Muscle of back (tissue), 13 donors: ENCODE measurements around the gene WDR46. TPM values are rescaled to one million over a fixed set of nuclear protein-coding genes. Genes with fewer than 3 reads are reported as not detected.

ENCODE experiments used
- DNase-seq, 3 donors: peaks; one replicate each; pipeline versions ENCODE4 v3.0.0 to v3.0.0-alpha.2; 2013
- long read RNA-seq, 9 donors: transcript quantifications; one replicate each; lab custom pipeline, GENCODE V29; 2026
- polyA plus RNA-seq, 10 donors: library from polyadenylated mRNA; unstranded; fragments of 120-200 nt; gene quantifications; one replicate each; pipeline ENCODE4 v1.2.1, GENCODE V29; 2013; ENCODE audit not compliant: insufficient read length in 10 of 10

Gene WDR46, protein sequence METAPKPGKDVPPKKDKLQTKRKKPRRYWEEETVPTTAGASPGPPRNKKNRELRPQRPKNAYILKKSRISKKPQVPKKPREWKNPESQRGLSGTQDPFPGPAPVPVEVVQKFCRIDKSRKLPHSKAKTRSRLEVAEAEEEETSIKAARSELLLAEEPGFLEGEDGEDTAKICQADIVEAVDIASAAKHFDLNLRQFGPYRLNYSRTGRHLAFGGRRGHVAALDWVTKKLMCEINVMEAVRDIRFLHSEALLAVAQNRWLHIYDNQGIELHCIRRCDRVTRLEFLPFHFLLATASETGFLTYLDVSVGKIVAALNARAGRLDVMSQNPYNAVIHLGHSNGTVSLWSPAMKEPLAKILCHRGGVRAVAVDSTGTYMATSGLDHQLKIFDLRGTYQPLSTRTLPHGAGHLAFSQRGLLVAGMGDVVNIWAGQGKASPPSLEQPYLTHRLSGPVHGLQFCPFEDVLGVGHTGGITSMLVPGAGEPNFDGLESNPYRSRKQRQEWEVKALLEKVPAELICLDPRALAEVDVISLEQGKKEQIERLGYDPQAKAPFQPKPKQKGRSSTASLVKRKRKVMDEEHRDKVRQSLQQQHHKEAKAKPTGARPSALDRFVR
- 10 to 100 TPM; 49.6 to 70.8 (median 60.0) TPM for polyA plus RNA-seq
- long read RNA-seq, donor 1, partial matches to known transcripts: 0 of 1 reads
- long read RNA-seq, donor 1, other reads (novel, unspliced or antisense): 0 of 1 reads
- long read RNA-seq, donor 2, partial matches to known transcripts: 0 of 3 reads
- long read RNA-seq, donor 2, other reads (novel, unspliced or antisense): 0 of 3 reads
- long read RNA-seq, donor 3: 0 reads
- long read RNA-seq, donor 4, partial matches to known transcripts: 0 of 4 reads
- long read RNA-seq, donor 4, other reads (novel, unspliced or antisense): 0 of 4 reads
- long read RNA-seq, donor 5, transcript WDR46-231 (15 exons, 2,358 nt): major isoform, 6 of 6 reads
- long read RNA-seq, donor 5, partial matches to known transcripts: 0 of 6 reads
- long read RNA-seq, donor 5, other reads (novel, unspliced or antisense): 0 of 6 reads
- long read RNA-seq, donor 6, transcript WDR46-231 (15 exons, 2,358 nt): major isoform, 5 of 5 reads
- long read RNA-seq, donor 6, partial matches to known transcripts: 0 of 5 reads
- long read RNA-seq, donor 6, other reads (novel, unspliced or antisense): 0 of 5 reads
- long read RNA-seq, donor 7, partial matches to known transcripts: 0 of 2 reads
- long read RNA-seq, donor 7, other reads (novel, unspliced or antisense): 0 of 2 reads
- long read RNA-seq, donor 8, partial matches to known transcripts: 0 of 1 reads
- long read RNA-seq, donor 8, other reads (novel, unspliced or antisense): 0 of 1 reads
- long read RNA-seq, donor 9, partial matches to known transcripts: 0 of 2 reads
- long read RNA-seq, donor 9, other reads (novel, unspliced or antisense): 0 of 2 reads

DNA sequence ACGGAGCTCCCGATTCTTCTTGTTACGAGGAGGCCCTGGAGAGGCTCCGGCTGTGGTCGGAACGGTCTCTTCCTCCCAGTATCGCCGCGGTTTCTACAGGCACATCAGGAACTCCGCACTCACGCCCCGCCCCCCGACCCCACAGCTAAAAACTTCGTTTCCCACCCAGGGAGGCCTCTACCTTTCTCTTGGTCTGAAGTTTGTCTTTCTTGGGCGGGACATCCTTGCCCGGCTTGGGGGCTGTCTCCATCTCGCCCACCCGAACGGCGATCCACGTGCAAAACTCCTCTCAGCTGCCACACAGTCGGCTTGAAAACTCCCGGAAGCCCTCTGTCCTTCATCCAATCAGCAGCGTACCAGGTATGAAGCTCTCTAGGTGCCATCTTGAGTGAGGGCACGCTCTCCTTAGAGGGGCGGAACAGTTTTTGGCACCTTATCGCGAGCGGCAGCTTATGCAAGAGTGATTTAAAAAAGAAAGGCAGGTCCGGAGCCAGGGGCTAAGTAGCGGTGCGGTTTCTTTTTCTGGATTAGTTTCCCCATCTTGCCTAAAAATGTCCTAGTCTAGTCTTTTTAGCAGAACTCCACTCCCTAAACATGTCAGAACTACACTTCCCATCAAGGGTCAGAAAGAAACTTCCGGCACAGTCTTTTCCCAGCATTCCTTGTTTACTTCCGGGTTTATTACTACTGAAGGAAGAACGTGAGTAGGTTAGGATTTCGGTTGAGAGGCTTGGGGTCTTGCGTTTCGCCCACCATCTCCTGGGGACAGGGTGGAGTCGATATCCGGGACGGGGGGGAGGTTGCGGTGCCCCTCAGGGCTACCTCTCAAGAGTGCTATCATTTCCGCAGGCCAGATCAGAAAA lies at the start of gene WDR46, which contains the start of gene PFDN6:
Gene WDR46, minus strand, starts transcription at position 319 of the 863 bp plus-strand sequence. Its CDS starts 69 bp downstream, at position 250.
Gene PFDN6, plus strand, starts transcription at position 681 of the 863 bp plus-strand sequence. CDS start 256 bp downstream, outside the sequence.
- peak; percentile 93 to 98 (median 93) for DNase-seq

DNA sequence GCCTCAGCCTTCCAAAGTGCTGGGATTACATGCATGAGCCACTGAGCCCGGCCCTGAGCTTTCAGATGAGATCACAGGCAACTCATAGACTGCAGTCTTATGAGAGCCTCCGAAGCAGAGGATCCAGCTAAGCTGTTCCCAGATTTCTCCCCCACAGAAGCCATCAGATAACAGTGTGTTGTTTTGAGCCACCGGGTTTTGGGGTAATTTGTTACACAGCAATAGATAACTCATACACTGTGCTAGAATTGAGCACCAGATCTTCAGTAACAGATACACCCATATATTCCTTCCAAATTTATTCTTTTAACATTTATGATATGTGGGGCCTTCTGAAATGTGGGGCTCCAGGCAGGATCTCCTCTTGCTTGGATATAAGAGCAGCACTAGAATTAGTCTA lies 47.5 kb upstream of the WDR46 start:
- DNase-seq: no peak

DNA sequence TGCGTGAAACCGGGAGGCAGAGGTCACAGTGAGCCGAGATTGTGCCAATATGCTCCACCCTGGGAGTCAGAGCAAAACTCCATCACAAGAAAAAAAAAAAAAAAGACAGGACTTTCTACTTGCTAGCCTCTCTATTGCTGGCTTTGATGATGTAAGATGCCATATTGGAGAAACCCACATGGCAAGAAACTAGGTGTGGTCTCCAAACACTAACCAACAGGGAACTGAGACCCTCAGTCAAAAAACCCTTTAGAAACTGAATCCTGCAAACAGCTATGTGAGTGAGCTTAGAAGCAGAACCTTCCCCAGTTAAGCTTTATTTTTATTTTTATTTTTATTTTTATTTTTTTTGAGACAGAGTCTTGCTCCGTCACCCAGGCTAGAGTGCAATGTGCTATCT lies 46.9 kb upstream of the WDR46 start:
- no peak for DNase-seq

DNA sequence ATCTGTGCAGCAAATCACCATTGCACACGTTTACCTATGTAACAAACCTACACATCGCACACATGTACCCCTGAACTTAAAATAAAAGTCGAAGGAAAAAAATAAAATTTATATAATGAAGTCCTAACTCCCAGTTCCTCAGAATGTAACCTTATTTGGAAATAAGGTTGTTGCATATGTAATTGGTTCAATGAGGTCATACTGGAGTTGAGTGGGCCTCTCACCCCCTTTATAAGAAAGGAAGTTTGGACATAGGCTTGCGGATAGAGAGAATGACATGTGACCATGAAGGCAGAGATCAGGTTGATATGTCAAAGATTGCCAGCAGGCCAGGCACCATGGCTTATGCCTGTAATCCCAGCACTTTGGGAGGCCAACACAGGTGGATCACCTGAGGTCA lies 44.6 kb upstream of the WDR46 start:
- no peak for DNase-seq

DNA sequence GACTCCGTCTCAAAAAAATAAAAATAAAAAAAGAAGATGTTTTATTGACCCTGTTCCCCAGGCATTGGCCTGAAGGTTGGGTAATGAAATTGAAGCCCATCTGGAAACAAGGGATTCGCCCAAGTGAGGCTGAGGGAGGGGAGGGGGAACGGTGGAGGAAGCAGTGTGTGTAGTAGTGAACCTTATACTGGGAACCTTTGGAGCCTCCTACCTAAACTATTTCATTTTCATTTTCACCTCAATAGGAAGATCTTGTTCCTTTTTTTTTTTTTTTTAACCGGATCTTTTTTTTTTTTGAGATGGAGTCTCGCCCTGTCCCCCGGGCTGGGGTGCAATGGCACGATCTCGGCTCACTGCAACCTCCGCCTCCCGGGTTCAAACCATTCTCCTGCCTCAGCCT lies 41.7 kb upstream of the WDR46 start:
- no peak for DNase-seq

DNA sequence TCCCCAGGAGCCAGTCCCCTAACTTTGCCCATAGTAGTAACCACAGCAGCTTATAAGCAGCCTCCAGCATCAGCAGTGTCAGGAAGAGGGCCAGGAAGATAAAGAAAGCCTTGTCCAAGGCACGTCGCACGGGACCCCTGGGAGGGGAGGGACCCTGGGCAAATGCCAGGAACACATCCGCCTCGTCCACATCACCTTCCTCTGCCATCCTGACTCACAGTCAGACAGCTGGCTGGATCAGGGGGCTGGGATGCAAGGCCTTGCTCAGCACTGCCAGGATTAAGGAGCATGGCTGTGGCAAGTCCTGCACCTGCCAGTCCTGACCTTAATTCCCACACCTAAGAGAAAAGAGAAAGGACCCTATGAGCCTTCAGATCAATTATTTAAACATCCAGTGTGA lies 40.0 kb upstream of the WDR46 start:
- DNase-seq: no peak

DNA sequence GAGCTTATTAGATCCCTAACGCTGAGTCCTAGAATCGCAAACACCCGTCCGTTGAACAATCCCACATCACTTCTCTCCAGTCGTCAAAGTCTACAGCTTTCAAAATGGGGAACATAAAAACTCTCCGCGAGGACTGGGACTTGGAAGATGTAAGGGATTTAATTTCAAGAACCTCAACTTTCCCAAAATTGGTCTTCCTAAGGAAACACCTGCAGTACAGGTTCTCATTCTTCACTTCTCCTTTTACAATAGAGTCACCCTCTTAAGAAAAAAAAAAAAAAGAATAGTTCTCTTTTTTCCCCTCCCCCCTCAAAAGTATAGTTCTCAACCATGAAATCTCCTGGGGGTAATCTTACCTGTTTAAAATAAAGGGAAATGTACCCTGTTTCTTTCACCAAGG lies 35.1 kb upstream of the WDR46 start:
- no peak for DNase-seq

DNA sequence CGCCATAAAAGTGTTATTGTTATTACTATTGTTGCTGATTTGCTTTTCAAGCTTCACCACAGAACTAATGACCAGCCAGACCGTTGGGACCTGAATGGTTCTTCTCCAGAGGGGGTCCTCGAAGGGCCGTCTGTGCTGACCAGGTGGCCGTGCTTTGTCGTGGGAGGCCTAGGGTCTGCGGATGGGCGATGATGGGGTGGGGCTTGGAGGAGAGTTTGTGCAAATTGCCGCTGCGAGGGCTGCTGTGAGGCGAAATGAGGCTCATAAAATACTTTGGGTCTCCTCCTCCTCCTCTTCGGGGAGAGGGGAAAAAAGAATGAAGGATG lies 34.5 kb upstream of the WDR46 start:
- no peak for DNase-seq

DNA sequence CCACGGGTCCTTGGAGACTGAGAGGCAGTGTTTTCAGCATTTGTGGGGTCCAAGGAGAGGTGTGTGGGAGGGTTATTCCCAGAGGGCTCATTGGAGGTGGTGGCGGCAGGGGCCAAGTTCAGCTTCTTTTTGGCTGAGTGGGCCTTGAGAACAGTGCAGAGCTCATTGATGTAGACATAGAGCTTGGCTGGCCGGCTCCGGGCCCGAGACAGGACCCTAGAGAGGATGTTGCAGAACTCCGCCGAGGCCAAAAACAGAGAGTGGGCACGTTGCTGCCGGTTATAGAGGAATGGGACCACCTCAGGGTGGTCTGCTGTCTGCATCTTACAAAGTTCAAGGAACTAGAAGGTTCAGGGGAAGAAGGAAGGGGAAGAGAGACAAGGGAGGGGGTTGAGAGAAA lies 32.2 kb upstream of the WDR46 start:
- DNase-seq: no peak

DNA sequence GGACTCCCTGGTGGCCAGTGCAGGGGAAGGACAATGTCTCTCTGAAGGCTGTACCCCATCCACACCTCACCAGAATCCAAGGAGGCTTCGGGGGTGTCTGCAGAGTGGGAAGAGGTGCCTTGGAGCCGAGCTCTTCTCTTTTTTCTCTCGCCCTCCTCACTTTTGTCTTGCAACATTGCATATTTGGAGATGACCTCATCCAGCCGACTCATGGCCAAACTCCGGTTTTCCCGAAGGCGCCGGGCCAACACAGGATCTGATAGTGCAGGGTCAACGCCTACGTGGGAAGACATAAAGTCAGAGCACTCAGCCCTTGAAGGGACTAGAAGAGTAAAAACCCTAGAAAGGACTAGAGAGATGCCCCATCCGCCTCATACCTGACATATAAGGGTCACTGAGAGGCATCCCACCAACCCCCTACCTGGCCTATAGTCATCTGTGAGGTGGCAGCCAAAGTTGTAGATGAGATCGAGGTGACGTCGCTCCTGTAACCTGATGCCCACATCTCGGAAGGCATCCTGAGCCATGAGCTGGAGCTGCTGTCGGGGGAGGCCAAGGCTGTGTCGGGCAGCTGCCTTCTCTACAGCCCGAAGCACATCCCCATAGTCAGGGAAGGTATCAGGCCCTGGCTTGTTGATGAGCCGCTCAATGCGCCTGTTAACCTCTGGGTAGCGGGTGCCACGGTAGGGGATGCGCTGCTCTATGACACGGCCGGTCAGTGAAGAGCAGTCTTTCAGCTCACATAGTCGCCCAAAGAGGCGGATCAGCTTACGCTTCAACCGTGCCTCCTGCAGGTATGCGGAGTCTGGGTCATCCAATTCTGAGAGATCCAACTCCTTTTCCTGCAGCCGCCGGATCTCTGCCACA lies 31.5 kb upstream of the WDR46 start:
- DNase-seq: peak in 1 of 3 donors; percentile 16

DNA sequence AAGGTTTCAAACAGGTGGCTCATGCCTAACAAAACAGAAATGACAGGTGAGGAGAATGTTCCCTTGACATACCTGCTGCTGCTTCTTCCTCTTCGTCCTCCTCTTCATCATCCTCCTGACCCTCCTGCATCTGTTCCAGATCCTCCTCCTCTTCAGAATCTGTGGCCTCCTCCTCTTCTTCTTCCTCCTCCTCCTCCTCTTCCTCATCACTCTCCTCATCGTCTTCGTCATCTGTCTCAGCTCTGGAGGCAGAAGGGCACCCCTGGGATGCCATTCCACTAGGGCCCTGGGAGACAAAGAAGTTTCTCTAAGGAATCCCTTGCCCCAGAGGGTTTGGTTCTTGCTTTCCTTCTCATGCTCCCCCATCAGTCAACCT lies 30.9 kb upstream of the WDR46 start:
- no peak for DNase-seq

DNA sequence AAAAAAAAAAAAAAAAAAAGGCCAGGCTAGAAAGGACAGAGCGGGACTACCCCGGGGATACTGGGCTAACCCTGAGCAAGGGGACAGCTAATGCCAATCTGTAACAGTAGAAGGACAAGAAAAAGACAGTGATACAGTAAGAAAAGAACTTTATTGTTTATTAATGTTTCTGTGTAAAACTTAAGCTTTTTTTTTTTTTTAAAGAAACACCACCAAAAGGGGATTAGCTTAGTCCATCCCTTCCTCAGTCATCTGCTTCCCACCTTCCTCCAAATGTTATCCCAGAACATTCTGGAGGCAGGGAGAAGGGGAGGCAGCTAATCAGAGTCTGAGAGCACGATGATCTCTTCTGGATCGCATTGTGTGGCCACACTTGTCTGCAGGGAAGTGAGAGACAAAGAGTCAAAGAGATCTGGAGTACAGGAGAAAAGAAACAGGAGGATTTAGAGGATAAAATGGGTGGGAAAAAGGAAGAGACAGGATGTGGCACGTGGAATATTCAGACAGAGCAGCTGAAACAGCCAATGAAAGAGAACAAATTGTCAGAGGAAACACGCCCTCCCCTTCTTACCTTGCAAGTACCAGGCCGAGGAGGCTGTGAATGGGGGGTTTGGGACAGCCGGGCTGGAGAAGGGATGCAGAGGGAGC lies 29.5 kb upstream of the WDR46 start:
- DNase-seq: no peak

DNA sequence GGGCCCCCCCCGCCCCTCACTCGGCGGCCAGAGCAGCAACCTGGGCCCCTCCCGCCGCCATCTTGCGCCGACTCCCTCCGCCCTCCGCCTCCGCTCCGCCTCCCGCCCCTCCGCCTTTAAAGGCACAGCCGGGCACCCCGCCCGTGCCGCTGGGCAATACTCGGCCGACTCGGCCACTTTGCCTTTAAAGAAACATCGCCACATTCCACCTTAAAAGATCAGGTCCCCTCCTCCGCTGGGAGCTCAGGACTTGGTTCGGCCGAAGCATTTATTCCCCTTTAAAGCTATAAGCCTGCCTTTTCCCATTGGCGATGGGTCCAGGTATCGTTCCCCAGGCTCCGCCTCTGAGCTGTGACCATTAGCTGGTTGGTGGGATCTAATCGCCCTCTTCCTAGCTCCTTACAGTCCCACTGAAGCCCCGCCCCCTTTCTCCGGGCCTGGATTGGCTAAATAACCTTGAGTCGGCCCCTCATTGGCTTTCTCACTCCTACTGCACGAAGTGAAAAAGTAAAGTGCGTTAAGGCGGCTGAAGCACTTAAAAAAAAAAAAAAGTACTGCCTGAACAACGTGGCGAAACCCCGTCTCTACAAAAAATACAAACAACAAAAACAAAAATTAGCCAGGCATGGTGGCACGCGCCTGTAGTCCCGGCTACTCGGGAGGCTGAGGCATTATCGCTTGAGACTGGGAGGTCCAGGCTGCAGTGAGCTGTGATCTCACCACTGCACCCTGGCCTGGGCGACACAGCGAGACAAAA lies 28.8 kb upstream of the WDR46 start, which contains the start of gene ZBTB22:
Gene ZBTB22, minus strand, starts transcription at position 76 of the 757 bp plus-strand sequence. CDS start 828 bp downstream, outside the sequence.
- DNase-seq: peak; percentile 98 to 99 (median 99)

DNA sequence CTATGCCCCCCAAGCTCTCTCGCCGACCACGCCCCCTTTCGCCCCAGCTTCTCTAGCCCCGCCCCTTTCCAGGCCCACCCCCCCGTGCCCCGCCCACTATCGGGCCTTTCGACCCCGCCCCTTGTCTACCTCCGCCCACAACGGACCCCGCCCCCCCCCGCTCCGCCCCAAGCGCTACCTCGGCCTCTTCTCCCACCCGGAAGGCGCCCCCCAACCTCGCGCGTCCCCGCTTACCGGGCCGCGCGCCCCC lies 28.3 kb upstream of the WDR46 start:
- DNase-seq: no peak

DNA sequence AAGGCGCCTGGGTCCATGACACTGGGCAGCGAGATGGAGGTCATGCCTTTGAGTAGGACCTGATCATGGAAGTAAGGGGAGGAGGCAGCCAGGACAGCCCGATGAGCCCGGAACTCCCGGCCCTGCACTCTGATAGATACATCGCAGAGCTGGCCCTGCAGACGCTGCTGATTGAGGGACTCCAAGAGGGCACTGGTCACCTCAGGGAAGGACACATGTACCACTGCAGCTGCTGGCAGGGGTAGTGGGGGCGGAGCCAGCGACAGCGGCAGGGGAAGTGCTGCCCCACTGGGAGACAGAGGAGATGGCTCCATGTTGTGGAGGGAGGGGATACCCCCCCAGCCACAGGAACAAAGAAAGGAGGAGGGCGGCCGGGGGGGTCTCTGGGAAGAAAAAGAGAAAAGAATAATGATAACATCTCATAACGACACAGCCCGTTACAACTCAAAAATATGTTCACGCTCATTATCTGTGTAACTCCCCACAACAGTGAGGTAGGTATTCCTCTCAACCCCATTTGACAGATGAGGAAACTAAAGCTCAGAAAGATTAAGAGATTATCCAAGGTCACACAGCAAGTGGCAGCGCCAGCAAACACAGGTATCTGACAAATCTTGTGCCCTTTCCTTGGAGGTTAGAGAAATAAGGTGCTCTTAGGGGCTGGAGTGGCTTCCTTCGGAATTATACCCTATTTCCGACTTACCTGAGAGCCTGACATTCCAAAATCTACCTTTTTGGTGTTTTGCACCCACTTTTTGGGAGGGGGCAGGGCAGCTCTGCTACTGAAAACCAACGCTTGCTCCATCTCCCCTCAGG lies 27.8 kb upstream of the WDR46 start:
- no peak for DNase-seq

DNA sequence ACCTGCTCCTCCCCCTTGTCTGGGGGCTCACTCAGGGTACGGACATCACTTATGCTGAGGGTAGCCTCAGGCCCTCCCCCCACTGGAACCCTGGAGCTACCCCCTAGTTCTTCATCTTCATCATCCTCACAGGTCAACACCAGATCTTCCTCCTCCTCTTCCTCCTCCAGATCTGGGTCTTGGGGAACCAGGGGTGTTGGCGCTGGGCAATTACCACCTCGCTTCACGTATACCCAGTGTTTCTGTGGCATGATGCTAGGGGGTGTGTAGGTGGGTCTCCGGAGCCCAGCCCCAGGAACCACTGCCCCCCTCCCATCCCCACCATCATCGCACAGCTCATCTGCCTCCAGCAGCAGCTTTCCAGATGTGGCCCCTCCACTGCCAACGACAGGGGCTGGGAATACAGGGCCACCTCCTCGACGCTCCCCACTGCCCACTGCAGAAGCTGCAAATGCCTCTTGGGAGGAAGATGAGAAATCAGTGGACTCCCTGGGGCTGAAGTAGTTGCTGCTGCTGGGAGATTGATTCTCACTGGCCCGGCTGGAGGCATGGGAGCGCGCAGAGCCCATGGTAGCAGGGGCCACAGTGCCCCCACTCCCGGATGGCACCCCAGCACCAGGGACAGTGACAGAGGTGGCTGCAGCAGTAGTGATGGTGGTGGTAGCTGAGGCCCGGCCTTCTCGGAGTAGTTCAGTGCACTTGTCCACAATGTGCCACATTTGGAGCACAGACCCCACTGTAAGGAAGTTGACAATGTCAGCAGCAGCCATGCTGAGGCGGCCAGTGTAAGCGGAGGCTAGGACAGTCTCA lies 27.0 kb upstream of the WDR46 start:
- no peak for DNase-seq
